ENCODE measurements around the gene MYBL2.

GRCh38 chr20:43682446-43682845, 15.5 kb downstream of the MYBL2 start:
- TF ChIP-seq CTCF (tag by site-specific recombination; IDR thresholded peaks at IDR 0.05), result no peak
- no peak for TF ChIP-seq ZNF18 (tag by site-specific recombination; IDR thresholded peaks at IDR 0.05)
- no peak for TF ChIP-seq ZBTB26 (tag by site-specific recombination; optimal IDR thresholded peaks at IDR 0.05)
